MG63 (cell line): Measurements from ENCODE around the gene TRABD2B. TPM values are rescaled to one million over a fixed set of nuclear protein-coding genes. Genes with fewer than 3 reads are reported as not detected.

Source experiments
- DNase-seq: peaks from one replicate; pipeline ENCODE4 v3.0.0-alpha.2; 2020
- H3K27me3 ChIP-seq: fragments of 250-450 bp; sonication (Bioruptor Pico); 2 replicates; pipeline ENCODE4 v1.5.1; 2020; ENCODE audit warnings: mild to moderate bottlenecking, moderate library complexity
- H3K36me3 ChIP-seq: fragments of 250-450 bp; sonication (Bioruptor Pico); 2 replicates; pipeline ENCODE4 v1.5.1; 2020; ENCODE audit warnings: mild to moderate bottlenecking, moderate library complexity
- H3K4me3 ChIP-seq: fragments of 250-450 bp; sonication (Bioruptor Pico); 2 replicates; pipeline ENCODE4 v1.5.1; 2020; ENCODE audit warnings: mild to moderate bottlenecking, moderate library complexity
- H3K9me3 ChIP-seq: fragments of 250-450 bp; sonication (Bioruptor Pico); 2 replicates; pipeline ENCODE4 v1.5.1; 2020; ENCODE audit warnings: mild to moderate bottlenecking, moderate library complexity
- total RNA-seq: library from RNA; depleted of rRNA; stranded (reverse); fragments of >200 nt; shearing (Covaris generic); gene quantifications from 2 replicates; pipeline ENCODE4 v1.2.3, GENCODE V29; 2014; ENCODE audit warnings: low replicate concordance

The TRABD2B gene
- total RNA-seq, 1 experiment from 2014 or later, result 1.7 TPM

- H3K27me3 ChIP-seq, result no peaks in the 10 kb centered on the region
- no peak for DNase-seq
Observed at GRCh38 chr1:47834326-47834725, 162.9 kb downstream of the TRABD2B start.

GRCh38 chr1:47830641-47831333 is 166.4 kb downstream of the TRABD2B start:
- no peak for DNase-seq

More at GRCh38 chr1:47834326-47834725, 162.9 kb downstream of the TRABD2B start:
- H3K4me3 ChIP-seq, result no peak overlapping the region
- no peaks in the 10 kb centered on the region for H3K36me3 ChIP-seq
- peaks cover 9% of the 10 kb centered on the region for H3K9me3 ChIP-seq

GRCh38 chr1:47830021-47830420 is 167.2 kb downstream of the TRABD2B start:
- Histone ChIP-seq H3K27me3 (no peaks in the 10 kb centered on the region), H3K9me3 (peaks cover under 1% of the 10 kb centered on the region), H3K4me3 (no peak overlapping the region), H3K36me3 (no peaks in the 10 kb centered on the region)
- no peak for DNase-seq

More at GRCh38 chr1:47830641-47831333, 166.4 kb downstream of the TRABD2B start:
- no peaks in the 10 kb centered on the region for H3K36me3 ChIP-seq
- H3K9me3 ChIP-seq, result peaks cover 8% of the 10 kb centered on the region
- H3K4me3 ChIP-seq, result no peak overlapping the region
- H3K27me3 ChIP-seq, result no peaks in the 10 kb centered on the region

- no peak overlapping the region for H3K4me3 ChIP-seq
- H3K9me3 ChIP-seq, result no peaks in the 10 kb centered on the region
- DNase-seq, result no peak
- no peaks in the 10 kb centered on the region for H3K36me3 ChIP-seq
- H3K27me3 ChIP-seq, result no peaks in the 10 kb centered on the region
Observed at GRCh38 chr1:47828978-47829377, 168.2 kb downstream of the TRABD2B start.

- H3K4me3 ChIP-seq, result no peak overlapping the region
- no peaks in the 10 kb centered on the region for H3K27me3 ChIP-seq
- H3K9me3 ChIP-seq, result no peaks in the 10 kb centered on the region
- DNase-seq, result no peak
- H3K36me3 ChIP-seq, result no peaks in the 10 kb centered on the region
Observed at GRCh38 chr1:47827109-47827508, 170.1 kb downstream of the TRABD2B start.

- Histone ChIP-seq H3K36me3 (no peaks in the 10 kb centered on the region), H3K27me3 (no peaks in the 10 kb centered on the region), H3K4me3 (no peak overlapping the region), H3K9me3 (no peaks in the 10 kb centered on the region)
- no peak for DNase-seq
Observed at GRCh38 chr1:47824716-47825115, 172.5 kb downstream of the TRABD2B start.

GRCh38 chr1:47824297-47824696 is 172.9 kb downstream of the TRABD2B start:
- no peak overlapping the region for H3K4me3 ChIP-seq
- H3K9me3 ChIP-seq, result no peaks in the 10 kb centered on the region
- H3K27me3 ChIP-seq, result no peaks in the 10 kb centered on the region
- no peak for DNase-seq
- H3K36me3 ChIP-seq, result no peaks in the 10 kb centered on the region

GRCh38 chr1:47823040-47823808 is 174.0 kb downstream of the TRABD2B start:
- DNase-seq, result no peak
- Histone ChIP-seq H3K9me3 (no peaks in the 10 kb centered on the region), H3K4me3 (no peak overlapping the region), H3K36me3 (no peaks in the 10 kb centered on the region), H3K27me3 (no peaks in the 10 kb centered on the region)

GRCh38 chr1:47821760-47822159 is 175.4 kb downstream of the TRABD2B start:
- DNase-seq, result no peak
- no peak overlapping the region for H3K4me3 ChIP-seq
- no peaks in the 10 kb centered on the region for H3K27me3 ChIP-seq
- H3K9me3 ChIP-seq, result no peaks in the 10 kb centered on the region
- no peaks in the 10 kb centered on the region for H3K36me3 ChIP-seq

- Histone ChIP-seq H3K4me3 (no peak overlapping the region), H3K27me3 (no peaks in the 10 kb centered on the region), H3K36me3 (no peaks in the 10 kb centered on the region), H3K9me3 (no peaks in the 10 kb centered on the region)
- no peak for DNase-seq
Observed at GRCh38 chr1:47819574-47819888, 177.7 kb downstream of the TRABD2B start.

GRCh38 chr1:47818682-47819573 is 178.3 kb downstream of the TRABD2B start:
- H3K4me3 ChIP-seq, result no peak overlapping the region
- no peak for DNase-seq
- H3K36me3 ChIP-seq, result no peaks in the 10 kb centered on the region
- H3K27me3 ChIP-seq, result no peaks in the 10 kb centered on the region
- no peaks in the 10 kb centered on the region for H3K9me3 ChIP-seq

- Histone ChIP-seq H3K9me3 (no peaks in the 10 kb centered on the region), H3K4me3 (no peak overlapping the region), H3K36me3 (no peaks in the 10 kb centered on the region), H3K27me3 (no peaks in the 10 kb centered on the region)
- DNase-seq, result no peak
Observed at GRCh38 chr1:47817861-47818260, 179.3 kb downstream of the TRABD2B start.

GRCh38 chr1:47816325-47817071 is 180.7 kb downstream of the TRABD2B start:
- Histone ChIP-seq H3K27me3 (no peaks in the 10 kb centered on the region), H3K36me3 (no peaks in the 10 kb centered on the region), H3K4me3 (no peak overlapping the region), H3K9me3 (no peaks in the 10 kb centered on the region)
- no peak for DNase-seq

GRCh38 chr1:47814612-47815395 is 182.4 kb downstream of the TRABD2B start:
- Histone ChIP-seq H3K27me3 (no peaks in the 10 kb centered on the region), H3K4me3 (no peak overlapping the region), H3K36me3 (no peaks in the 10 kb centered on the region), H3K9me3 (no peaks in the 10 kb centered on the region)
- DNase-seq, result no peak

GRCh38 chr1:47813970-47814369 is 183.2 kb downstream of the TRABD2B start:
- no peaks in the 10 kb centered on the region for H3K9me3 ChIP-seq
- no peaks in the 10 kb centered on the region for H3K27me3 ChIP-seq
- DNase-seq, result no peak
- H3K4me3 ChIP-seq, result no peak overlapping the region
- no peaks in the 10 kb centered on the region for H3K36me3 ChIP-seq
